Measurements from ENCODE around the gene IGF2BP3.

DNA sequence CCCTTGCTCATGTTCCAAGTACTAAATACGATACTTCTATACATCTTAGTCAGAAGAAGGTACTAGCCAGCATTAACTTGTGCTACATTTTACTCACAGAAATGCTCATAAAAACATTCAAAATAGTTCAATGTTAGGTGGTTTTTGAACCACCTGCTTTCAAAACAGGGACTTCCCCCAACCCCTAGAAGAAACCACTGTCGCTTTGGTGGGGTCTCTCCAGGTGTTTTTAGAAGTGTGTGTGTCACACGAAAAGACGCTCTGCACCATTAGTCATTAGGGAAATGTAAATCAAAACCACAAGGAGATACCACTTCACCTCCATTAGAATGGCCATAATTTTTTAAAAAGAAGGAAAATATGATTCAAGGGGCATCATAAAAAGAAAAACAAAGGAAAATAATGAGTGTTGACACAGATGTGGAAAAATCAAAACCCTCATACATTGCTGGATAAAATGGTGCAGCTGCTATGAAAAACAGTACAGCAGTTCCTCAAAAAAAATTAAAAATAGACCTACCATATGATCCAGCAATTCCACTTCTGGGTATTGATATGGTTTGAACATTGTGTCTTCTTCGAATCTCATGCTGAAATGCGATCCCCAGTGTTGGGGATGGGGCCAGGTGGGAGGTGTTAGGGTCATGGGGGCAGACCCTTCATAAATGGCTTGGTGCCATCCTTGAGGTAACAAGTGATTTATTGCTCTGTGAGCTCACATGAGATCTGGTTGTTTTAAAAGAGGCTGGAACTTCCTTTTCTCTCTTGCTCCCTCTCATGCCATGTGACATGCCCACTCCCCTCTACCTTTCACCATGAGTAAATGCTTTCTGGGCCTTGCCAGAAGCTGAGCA lies 96.9 kb downstream of the IGF2BP3 start:
- TF ChIP-seq, protein P1, sequence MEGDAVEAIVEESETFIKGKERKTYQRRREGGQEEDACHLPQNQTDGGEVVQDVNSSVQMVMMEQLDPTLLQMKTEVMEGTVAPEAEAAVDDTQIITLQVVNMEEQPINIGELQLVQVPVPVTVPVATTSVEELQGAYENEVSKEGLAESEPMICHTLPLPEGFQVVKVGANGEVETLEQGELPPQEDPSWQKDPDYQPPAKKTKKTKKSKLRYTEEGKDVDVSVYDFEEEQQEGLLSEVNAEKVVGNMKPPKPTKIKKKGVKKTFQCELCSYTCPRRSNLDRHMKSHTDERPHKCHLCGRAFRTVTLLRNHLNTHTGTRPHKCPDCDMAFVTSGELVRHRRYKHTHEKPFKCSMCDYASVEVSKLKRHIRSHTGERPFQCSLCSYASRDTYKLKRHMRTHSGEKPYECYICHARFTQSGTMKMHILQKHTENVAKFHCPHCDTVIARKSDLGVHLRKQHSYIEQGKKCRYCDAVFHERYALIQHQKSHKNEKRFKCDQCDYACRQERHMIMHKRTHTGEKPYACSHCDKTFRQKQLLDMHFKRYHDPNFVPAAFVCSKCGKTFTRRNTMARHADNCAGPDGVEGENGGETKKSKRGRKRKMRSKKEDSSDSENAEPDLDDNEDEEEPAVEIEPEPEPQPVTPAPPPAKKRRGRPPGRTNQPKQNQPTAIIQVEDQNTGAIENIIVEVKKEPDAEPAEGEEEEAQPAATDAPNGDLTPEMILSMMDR (IDR thresholded peaks at IDR 0.05 in 8 of 11, conservative IDR thresholded peaks at IDR 0.05 in 3 of 11): no peak
- no peak for TF ChIP-seq POLR2A (IDR thresholded peaks at IDR 0.05)

Measured in spleen (tissue), 7 donors.